GM12878 (cell line): Measurements from ENCODE around the gene ATF4. TPM values are rescaled to one million over a fixed set of nuclear protein-coding genes. Genes with fewer than 3 reads are reported as not detected.

Experiments
- DPF2 ChIP-seq: fragments of 450-650 bp; IDR thresholded peaks from 2 replicates; pipeline ENCODE4 v1.6.1; 2017; ENCODE audit warnings: mild to moderate bottlenecking
- EED ChIP-seq: sonication (generic); IDR thresholded peaks from 2 replicates; pipeline ENCODE4 v1.6.1; 2016; ENCODE audit warnings: antibody characterized with exemption, low read depth
- IKZF1 ChIP-seq: fragments of 450-650 bp; conservative IDR thresholded peaks from 2 replicates; pipeline ENCODE4 v1.6.1; 2017; ENCODE audit warnings: antibody characterized with exemption, mild to moderate bottlenecking
- POLR2AphosphoS2 ChIP-seq: IDR thresholded peaks from 2 replicates; pipeline ENCODE4 v1.6.1; 2011; ENCODE audit warnings: low read depth, mild to moderate bottlenecking, low read length, improper control_type of control experiment, moderate library complexity
- TCF12 ChIP-seq: IDR thresholded peaks from 2 replicates; pipeline ENCODE4 v1.6.1; 2011; ENCODE audit warnings: low read depth, mild to moderate bottlenecking, low read length
- ZBED1 ChIP-seq: IDR thresholded peaks from 2 replicates; pipeline ENCODE4 v1.6.1; 2016; ENCODE audit warnings: borderline replicate concordance
- ZNF274 ChIP-seq: IDR thresholded peaks from one replicate; pipeline ENCODE4 v1.8.0; 2011; ENCODE audit not compliant: insufficient read length, insufficient read depth
- ZNF622 ChIP-seq: fragments of 450-650 bp; IDR thresholded peaks from 2 replicates; pipeline ENCODE4 v1.6.1; 2017; ENCODE audit warnings: mild to moderate bottlenecking, inconsistent platforms
- polyA plus RNA-seq, 11 experiments: library from polyadenylated mRNA; depleted of rRNA in 4 of 11; unstranded in 6 of 11; stranded (reverse) in 5 of 11; fragments of >200 nt; fragmentation: Nextera tagmentation in 4 of 11; fragmentation: Illumina TruSeq in 1 of 11; extraction: Ambion mirVana in 4 of 11; extraction: Trizol in 1 of 11; gene quantifications; 1 replicate in 1 of 11; 2 replicates in 10 of 11; pipeline versions ENCODE4 v1.2.1 to v1.2.3, GENCODE V29; 2011 to 2016; ENCODE audit warnings: inconsistent platforms in 2 of 11, missing spikeins in 2 of 11, low read depth in 1 of 11
- total RNA-seq, 4 experiments: library from RNA; depleted of rRNA in 3 of 4; stranded (reverse); fragments of >200 nt in 3 of 4; fragmentation: Illumina TruSeq in 1 of 4; extraction: Trizol in 1 of 4; gene quantifications; 2 replicates each; pipeline versions ENCODE4 v1.2.1 to v1.2.3, GENCODE V29; 2013 to 2021
- TF ChIP-seq, protein P1 (sequence below): fragments of 450-650 bp; IDR thresholded peaks from 2 replicates; pipeline ENCODE4 v1.6.1; 2016; ENCODE audit warnings: mild to moderate bottlenecking, moderate library complexity, borderline replicate concordance

ATF4 gene
- total and polyA plus RNA-seq, 10 of the 15 experiments (the other 5 are each of a cell fraction or from before 2014, with no cell fraction given): 88.3 to 605 (median 320) TPM

DNA sequence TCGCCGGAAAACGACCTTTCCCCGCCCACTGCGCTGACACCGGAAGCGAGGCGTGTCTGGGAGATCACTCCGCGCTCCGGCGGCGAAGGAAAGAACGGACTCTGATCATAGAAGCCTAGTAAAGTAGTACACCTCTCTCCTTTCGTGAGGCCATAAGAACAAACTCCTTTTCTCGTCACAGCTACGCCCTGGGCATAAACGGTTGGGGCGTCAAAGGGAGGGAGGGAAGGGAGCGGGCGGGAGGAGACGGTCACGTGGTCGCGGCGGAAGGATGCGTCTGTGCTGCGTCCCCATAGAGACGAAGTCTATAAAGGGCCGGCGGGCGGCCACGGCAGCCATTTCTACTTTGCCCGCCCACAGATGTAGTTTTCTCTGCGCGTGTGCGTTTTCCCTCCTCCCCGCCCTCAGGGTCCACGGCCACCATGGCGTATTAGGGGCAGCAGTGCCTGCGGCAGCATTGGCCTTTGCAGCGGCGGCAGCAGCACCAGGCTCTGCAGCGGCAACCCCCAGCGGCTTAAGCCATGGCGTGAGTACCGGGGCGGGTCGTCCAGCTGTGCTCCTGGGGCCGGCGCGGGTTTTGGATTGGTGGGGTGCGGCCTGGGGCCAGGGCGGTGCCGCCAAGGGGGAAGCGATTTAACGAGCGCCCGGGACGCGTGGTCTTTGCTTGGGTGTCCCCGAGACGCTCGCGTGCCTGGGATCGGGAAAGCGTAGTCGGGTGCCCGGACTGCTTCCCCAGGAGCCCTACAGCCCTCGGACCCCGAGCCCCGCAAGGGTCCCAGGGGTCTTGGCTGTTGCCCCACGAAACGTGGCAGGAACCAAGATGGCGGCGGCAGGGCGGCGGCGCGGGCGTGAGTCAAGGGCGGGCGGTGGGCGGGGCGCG is at the start of gene ATF4 (continued):
- TF ChIP-seq DPF2 (0 out of 2 replicates have a peak, but pooled peaks have one; percentile 72), POLR2AphosphoS2 (peak; percentile 97), ZNF274 (no peak), ZBED1 (peak; percentile 94), IKZF1 (peak; percentile 43; the same call in 1 of the 2 replicates), ZNF622 (no peak), TCF12 (peak; percentile 29; the same call in 1 of the 2 replicates), EED (no peak)
- TF ChIP-seq, protein P1, sequence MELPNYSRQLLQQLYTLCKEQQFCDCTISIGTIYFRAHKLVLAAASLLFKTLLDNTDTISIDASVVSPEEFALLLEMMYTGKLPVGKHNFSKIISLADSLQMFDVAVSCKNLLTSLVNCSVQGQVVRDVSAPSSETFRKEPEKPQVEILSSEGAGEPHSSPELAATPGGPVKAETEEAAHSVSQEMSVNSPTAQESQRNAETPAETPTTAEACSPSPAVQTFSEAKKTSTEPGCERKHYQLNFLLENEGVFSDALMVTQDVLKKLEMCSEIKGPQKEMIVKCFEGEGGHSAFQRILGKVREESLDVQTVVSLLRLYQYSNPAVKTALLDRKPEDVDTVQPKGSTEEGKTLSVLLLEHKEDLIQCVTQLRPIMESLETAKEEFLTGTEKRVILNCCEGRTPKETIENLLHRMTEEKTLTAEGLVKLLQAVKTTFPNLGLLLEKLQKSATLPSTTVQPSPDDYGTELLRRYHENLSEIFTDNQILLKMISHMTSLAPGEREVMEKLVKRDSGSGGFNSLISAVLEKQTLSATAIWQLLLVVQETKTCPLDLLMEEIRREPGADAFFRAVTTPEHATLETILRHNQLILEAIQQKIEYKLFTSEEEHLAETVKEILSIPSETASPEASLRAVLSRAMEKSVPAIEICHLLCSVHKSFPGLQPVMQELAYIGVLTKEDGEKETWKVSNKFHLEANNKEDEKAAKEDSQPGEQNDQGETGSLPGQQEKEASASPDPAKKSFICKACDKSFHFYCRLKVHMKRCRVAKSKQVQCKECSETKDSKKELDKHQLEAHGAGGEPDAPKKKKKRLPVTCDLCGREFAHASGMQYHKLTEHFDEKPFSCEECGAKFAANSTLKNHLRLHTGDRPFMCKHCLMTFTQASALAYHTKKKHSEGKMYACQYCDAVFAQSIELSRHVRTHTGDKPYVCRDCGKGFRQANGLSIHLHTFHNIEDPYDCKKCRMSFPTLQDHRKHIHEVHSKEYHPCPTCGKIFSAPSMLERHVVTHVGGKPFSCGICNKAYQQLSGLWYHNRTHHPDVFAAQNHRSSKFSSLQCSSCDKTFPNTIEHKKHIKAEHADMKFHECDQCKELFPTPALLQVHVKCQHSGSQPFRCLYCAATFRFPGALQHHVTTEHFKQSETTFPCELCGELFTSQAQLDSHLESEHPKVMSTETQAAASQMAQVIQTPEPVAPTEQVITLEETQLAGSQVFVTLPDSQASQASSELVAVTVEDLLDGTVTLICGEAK: peak; percentile 95
